Measurements from ENCODE around the gene RGP1.

The RGP1 gene

GRCh38 chr9:35776018-35776417 is 26.9 kb downstream of the RGP1 start:
- DNase-seq, result peak; percentile 62

DNA sequence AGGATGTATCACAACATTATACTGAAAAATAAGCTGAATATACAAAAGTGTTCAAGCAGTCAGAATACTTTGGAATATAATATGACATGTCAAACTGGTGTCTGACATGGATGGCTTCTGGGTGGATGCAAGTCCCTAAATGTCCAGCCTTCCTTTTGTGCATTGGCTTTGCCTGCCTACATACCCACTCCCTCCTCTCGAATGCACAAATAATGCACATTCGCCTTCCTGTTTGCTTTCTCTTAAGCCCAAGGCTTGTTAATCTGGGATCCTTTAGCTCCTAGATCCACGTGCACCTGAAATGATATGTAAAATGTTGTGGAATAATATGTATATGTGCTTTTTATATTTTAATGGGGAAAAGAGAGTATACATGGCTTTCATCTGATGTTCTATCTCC is 29.4 kb downstream of the RGP1 start:
- DNase-seq, result no peak

DNA sequence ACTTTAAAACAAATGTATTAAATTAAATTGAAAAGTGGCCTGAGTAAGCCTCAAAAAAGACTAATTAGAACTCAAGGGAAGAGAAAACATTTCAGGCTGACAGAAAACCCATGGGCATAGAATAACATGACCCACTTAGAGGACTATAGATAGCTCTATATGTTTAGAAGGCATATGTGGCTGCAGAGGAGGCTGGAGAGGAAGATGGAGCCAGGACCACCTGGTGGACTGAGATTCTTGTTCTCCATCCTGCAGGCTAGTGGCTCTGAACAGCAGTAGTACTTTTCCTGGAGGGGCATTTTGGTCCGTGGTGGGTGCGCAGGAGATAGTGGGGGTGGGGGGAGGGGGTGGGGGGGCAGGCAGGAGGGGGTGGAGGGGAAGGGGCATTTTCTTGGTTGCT is 32.0 kb downstream of the RGP1 start:
- DNase-seq, result no peak

- DNase-seq, result no peak
These were observed 34.3 kb downstream of the RGP1 start for GRCh38 chr9:35783418-35783817.

GRCh38 chr9:35789541-35789940 is 40.5 kb downstream of the RGP1 start:
- DNase-seq, result no peak

DNA sequence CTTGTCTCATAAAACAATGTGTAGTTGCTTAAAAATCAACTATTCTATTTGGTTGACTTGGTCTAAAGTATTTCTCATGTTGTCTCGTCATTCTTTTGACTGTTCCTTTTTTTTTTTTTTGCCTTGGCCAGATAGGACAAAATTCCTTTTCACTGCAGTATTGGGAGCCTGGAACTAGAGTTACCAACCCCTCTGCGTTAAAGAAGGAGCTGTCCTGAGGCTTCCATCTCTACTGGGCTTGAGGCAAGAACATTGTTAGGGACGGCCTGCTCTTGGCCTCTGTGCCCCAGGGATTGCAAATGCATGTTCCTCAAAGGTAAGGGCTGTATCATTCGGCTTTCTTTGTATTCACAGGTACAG is 40.9 kb downstream of the RGP1 start:
- DNase-seq, result no peak

DNA sequence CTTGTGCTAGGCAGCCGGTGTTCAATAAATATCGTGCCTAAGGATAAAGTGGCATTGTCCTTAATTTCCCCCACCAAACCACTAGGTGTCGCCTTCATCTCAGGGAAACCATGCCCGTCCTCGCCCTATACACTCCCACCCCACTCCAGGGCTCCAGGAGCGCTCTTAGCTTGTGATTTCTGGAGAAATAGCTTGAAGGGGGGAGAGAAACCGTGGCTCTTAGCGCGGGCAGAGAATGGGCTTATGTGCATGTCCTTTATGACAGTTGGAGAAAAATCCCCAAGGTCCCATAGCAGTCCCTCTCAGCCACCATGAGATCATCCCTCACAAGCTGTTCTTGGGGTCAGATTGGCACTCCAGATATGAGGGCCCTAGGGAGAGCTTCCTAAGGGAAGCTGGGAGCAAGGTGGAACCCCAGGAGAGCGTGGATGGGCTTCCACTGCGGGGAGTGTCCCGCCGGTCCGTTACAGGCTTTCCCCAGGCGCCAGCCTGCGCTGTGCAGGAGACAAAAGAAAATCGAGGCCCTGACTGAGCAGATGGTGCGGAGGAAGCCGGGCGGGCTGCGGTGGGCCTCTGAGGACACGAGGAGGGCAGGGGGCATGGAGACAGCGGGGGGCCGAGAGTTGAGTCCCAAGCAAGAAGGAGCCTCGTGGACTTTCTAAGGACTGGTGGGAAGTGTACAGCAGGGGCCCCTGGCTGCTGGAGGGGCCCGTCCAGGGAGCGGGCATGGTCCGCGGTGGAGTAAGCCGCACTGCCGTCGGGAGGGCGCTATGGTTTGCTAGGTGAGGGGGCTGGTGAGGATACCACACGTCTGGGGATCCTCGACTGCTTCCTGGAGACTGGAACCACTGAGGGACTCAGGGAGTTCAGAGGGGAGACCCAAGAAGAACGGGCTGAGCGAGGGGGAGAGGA is 41.6 kb downstream of the RGP1 start:
- peak; percentile 35 for DNase-seq

DNA sequence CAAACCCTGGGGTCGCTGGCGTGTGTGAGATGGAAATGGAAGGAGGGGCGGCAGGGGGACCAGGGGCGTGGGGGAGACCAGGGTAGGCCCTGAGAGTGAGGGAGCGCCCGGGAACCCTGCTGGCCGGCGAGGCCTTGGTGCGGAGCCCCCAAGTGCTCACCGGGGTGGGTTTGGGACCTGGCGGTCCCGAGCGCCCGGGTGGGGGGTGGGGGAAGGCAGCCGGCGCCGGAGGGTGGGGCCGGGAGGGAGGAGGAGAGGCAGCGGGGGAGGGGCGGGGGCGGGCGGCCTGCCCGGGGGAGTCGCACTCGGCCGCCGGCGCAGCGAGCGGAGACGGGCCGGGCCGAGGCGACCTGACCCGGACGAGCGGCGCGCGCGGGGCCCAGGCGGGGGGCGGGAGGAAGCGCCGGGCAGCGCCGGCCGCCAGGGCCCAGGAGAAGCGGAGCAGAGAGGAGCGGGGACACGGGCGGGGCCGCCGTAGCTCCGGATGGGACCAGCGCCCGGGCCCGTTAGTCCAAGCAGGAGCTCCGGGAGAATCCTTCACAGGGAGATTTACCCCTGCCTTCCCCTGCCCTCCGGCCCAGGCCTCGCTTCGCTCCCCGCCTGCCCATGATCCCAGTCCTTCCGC is 42.3 kb downstream of the RGP1 start, which contains the start of gene NPR2:
Gene NPR2, plus strand, starts transcription at position 295 of the 625 bp plus-strand sequence. CDS start 818 bp downstream, outside the sequence.
- no peak for DNase-seq

DNA sequence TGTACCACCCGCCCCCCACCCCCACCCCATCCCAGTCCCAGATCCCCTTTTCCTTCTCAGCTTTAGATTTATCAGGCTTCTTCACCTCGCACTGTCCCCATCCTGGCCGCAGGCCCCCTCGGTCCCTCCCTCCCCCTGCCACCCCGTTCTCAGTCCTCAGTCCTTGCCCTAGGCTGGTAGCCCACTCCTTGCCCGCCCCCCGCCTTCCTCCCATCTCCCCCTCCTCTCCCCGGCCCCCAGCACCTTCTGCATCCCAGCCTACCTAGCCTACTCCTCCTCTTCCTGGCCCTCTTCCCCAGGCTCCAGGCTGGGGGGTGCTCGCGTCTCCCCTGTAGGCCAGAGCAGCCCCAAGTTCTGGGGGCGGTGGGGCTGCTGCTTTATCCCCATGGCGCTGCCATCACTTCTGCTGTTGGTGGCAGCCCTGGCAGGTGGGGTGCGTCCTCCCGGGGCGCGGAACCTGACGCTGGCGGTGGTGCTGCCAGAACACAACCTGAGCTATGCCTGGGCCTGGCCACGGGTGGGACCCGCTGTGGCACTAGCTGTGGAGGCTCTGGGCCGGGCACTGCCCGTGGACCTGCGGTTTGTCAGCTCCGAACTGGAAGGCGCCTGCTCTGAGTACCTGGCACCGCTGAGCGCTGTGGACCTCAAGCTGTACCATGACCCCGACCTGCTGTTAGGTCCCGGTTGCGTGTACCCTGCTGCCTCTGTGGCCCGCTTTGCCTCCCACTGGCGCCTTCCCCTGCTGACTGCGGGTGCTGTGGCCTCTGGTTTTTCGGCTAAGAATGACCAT is 43.1 kb downstream of the RGP1 start:
- DNase-seq, result no peak

GRCh38 chr9:35792826-35793225 is 43.7 kb downstream of the RGP1 start:
- DNase-seq, result no peak

DNA sequence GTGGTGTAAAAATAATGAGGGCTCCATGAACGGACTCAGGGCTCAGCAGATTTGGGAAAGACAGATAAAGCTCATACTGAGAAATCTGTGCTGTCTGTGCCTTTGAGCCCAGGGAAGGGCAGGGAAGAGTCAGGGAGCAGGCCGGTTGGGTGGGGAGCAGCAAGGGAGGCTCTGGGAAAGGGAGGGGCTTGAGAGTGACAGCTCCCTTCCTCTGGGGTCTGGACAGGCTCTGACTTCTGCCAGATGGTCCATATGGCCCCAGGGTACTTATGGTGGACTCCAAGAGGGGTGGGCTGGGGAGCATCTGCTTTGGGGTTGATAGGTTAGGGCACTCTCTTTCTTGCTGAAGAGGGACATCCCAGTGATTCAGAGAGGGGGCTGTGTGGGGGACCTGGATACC is 44.4 kb downstream of the RGP1 start:
- DNase-seq, result no peak

DNA sequence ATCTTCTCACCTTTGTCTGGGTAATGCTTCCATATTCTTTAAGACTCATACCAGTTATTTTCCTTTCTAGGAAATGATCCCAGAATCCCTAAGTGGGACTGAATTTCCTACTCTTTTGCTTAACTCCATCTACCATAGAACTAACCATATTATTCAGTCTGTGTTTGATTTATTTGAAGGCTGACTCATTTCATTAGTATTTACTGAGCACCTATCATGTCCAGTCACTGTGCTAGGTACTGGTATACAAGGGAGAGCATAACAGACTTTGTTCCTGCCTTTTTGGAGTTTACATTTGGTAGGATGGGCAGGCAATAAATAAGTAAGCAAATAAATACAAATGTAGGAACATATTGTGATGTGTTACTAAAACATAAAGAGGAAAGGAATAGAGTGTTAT is 46.6 kb downstream of the RGP1 start:
- DNase-seq, result no peak

DNA sequence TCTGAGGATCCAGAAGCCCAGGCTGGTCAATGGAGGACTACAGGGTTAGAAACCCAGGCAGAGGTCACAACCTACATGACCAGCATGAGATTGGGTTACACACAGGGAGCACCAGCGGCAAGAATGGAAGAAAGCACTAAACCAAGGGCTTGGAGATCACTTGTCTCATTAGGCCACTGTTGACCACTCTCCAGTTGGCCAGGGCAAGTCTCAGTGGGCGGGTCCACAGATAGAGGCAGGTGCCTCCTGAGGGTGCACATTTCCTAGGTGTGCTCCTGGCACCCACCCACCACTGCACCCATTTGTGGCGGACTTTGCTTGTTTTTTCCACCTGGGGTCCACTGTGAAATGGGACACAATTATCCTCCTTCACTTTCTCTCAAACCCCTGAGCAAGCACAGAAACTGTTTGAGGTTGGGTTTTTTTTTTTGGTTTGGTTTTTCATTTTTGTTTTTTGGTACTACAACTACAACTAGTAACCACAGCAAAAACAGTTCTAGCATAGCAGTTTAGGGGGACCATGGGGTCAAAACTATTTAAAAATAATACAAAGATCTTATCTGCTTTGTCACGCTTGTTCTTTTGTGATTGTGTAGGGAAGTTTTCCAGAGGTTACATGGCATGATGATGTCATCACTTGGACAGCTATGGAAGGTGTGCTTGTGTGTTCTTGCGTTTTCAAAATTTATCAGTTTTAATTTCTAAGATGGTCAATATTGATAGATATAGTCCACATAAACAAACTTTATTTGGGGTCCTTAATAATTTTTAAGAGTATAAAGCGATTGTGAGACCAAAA is 48.4 kb downstream of the RGP1 start:
- DNase-seq, result no peak

DNA sequence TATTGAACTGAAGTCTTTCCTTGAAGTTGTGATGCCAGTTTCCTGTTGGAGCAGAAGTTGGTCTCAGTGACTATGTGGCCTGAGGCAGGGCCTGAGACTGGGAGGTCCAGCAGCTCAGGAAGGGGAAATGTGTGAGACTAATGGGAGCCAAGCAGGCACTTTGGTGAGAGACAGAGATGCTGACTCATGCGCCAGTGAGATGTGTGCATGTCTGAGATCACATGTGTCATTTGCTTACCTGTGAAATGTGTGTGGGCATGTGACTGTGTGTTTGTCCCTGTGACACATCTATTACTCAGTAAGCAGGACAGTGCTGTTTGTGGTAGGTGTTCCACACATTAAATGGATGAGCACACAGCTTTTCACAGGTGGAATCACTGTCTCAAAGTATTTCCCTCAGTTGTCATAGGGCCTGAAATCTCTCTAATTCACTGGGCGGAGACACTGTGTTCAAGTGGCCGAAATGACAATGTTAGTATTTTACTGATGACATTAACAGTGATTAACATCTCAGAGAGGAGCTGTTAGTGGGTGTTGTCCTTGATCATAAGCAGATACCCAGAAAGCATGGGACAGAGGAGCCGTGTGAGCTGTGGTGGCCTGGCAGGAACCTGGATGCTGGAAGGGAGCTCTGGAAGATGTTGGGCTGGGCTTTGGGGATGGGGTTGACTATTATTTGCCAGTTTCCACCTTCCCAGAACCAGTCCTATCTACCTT is 49.7 kb downstream of the RGP1 start:
- DNase-seq, result no peak

GRCh38 chr9:35800530-35800929 is 51.4 kb downstream of the RGP1 start:
- no peak for DNase-seq

- DNase-seq, result no peak
These were observed 52.4 kb downstream of the RGP1 start for GRCh38 chr9:35801328-35802128.

DNA sequence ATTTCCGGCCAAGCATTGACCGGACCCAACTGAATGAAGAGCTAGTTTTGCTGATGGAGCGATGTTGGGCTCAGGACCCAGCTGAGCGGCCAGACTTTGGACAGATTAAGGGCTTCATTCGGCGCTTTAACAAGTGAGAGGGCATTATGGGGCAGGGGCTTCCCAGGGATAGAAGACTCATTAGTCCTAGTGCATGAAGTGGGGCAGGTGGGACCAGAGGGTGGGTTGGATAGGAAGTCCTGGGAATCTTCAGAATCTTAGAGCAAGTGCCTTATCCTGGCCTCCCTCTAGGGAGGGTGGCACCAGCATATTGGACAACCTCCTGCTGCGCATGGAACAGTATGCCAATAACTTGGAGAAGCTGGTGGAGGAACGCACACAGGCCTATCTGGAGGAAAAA is 57.0 kb downstream of the RGP1 start:
- DNase-seq, result no peak
